OCI-LY1 (cell line): ENCODE data around the gene TRUB1.

Experiments
- H2AFZ ChIP-seq: fragments of 200-600 bp; sonication (generic), shearing (Covaris generic); 2 replicates; pipeline ENCODE4 v1.6.0; 2014; ENCODE audit warnings: antibody characterized with exemption, mild to moderate bottlenecking, low read length
- H3F3A ChIP-seq: fragments of 200-600 bp; sonication (generic), shearing (Covaris generic); 2 replicates; pipeline ENCODE4 v1.6.0; 2014; ENCODE audit warnings: mild to moderate bottlenecking, antibody characterized with exemption, low read length, moderate library complexity; ENCODE audit not compliant: insufficient read depth
- H3K27ac ChIP-seq: fragments of 200-600 bp; sonication (generic); 2 replicates; pipeline ENCODE4 v1.5.1; 2014; ENCODE audit warnings: low read length, mixed run types, mild to moderate bottlenecking, low read depth; ENCODE audit not compliant: poor library complexity, severe bottlenecking
- H3K27me3 ChIP-seq: fragments of 200-600 bp; sonication (generic); 2 replicates; pipeline ENCODE4 v1.6.0; 2014; ENCODE audit warnings: antibody characterized with exemption, mild to moderate bottlenecking, low read length, moderate library complexity; ENCODE audit not compliant: insufficient read depth
- H3K36me3 ChIP-seq: fragments of 200-600 bp; sonication (generic); 2 replicates; pipeline ENCODE4 v1.6.1; 2014; ENCODE audit warnings: mild to moderate bottlenecking, antibody characterized with exemption, low read length, moderate library complexity, mixed read lengths; ENCODE audit not compliant: insufficient read depth
- H3K4me1 ChIP-seq: fragments of 200-600 bp; sonication (generic); 2 replicates; pipeline ENCODE4 v1.5.1; 2014; ENCODE audit warnings: mild to moderate bottlenecking, low read length, moderate library complexity; ENCODE audit not compliant: insufficient read depth, severe bottlenecking
- H3K4me2 ChIP-seq: fragments of 200-600 bp; sonication (generic), shearing (Covaris generic); 2 replicates; pipeline ENCODE4 v1.6.1; 2014; ENCODE audit warnings: low read length
- H3K4me3 ChIP-seq: fragments of 200-600 bp; sonication (generic); 2 replicates; pipeline ENCODE4 v1.5.1; 2014; ENCODE audit warnings: low read length, low read depth, mild to moderate bottlenecking, mixed read lengths; ENCODE audit not compliant: poor library complexity, severe bottlenecking
- H3K79me2 ChIP-seq: fragments of 200-600 bp; shearing (Covaris generic); 2 replicates; pipeline ENCODE4 v1.6.1; 2016; ENCODE audit warnings: mixed run types, low read length, mixed read lengths; ENCODE audit not compliant: insufficient read depth
- H3K9ac ChIP-seq: fragments of 200-600 bp; sonication (generic), shearing (Covaris generic); 2 replicates; pipeline ENCODE4 v1.6.1; 2014; ENCODE audit warnings: mild to moderate bottlenecking, low read length, mixed read lengths
- H3K9me2 ChIP-seq: fragments of 200-600 bp; sonication (generic), shearing (Covaris generic); 2 replicates; pipeline ENCODE4 v1.6.1; 2014; ENCODE audit warnings: low read depth, mild to moderate bottlenecking, low read length, mixed read lengths
- H3K9me3 ChIP-seq: fragments of 200-600 bp; shearing (Covaris generic); 2 replicates; pipeline ENCODE4 v1.6.1; 2014; ENCODE audit warnings: low read length, mixed read lengths
- H4K20me1 ChIP-seq: fragments of 200-600 bp; sonication (generic), shearing (Covaris generic); 2 replicates; pipeline ENCODE4 v1.6.0; 2016; ENCODE audit warnings: mild to moderate bottlenecking, low read length; ENCODE audit not compliant: insufficient read depth
- CTCF ChIP-seq: fragments of 200-600 bp; sonication (generic), shearing (Covaris generic); IDR thresholded peaks from 2 replicates; pipeline ENCODE4 v1.5.1; 2017; ENCODE audit warnings: mild to moderate bottlenecking, antibody characterized with exemption, low read length, moderate library complexity, mixed read lengths
- EZH2 ChIP-seq: fragments of 200-600 bp; sonication (generic), shearing (Covaris generic); IDR thresholded peaks from 2 replicates; pipeline ENCODE4 v1.8.0; 2017; ENCODE audit warnings: borderline replicate concordance, mixed run types, mild to moderate bottlenecking, antibody characterized with exemption, low read length, moderate library complexity, mixed read lengths

The TRUB1 gene

GRCh38 chr10:114970515-114970914 is 32.5 kb downstream of the TRUB1 start:
- TF ChIP-seq EZH2: no peak
- TF ChIP-seq CTCF: no peak
- Histone ChIP-seq H3K79me2 (peaks cover 14% of the 10 kb centered on the region; the same call in 1 of the 2 replicates), H3K9me3 (no peaks in the 10 kb centered on the region), H3K9ac (no peak overlapping the region), H3F3A (no peaks in the 10 kb centered on the region), H3K4me2 (no peak overlapping the region), H2AFZ (no peak overlapping the region), H3K9me2 (no peaks in the 10 kb centered on the region), H3K27me3 (no peaks in the 10 kb centered on the region), H3K4me1 (no peaks in the 10 kb centered on the region), H3K36me3 (peaks cover 32% of the 10 kb centered on the region), H4K20me1 (no peaks in the 10 kb centered on the region), H3K4me3 (no peak overlapping the region), H3K27ac (no peak overlapping the region)

- TF ChIP-seq EZH2 (no peak), CTCF (no peak)
- Histone ChIP-seq H3K27ac (no peak overlapping the region), H3F3A (no peaks in the 10 kb centered on the region; the same call in 1 of the 2 replicates), H3K9ac (no peak overlapping the region), H3K9me2 (no peaks in the 10 kb centered on the region), H3K36me3 (peaks cover 45% of the 10 kb centered on the region), H2AFZ (no peak overlapping the region), H3K4me3 (no peak overlapping the region), H3K79me2 (peaks cover 5% of the 10 kb centered on the region; the same call in 1 of the 2 replicates), H3K27me3 (no peaks in the 10 kb centered on the region), H3K9me3 (no peaks in the 10 kb centered on the region), H3K4me1 (no peaks in the 10 kb centered on the region), H3K4me2 (no peak overlapping the region), H4K20me1 (no peaks in the 10 kb centered on the region)
These were observed 35.3 kb downstream of the TRUB1 start for GRCh38 chr10:114973306-114973705.

GRCh38 chr10:114973997-114974396 is 36.0 kb downstream of the TRUB1 start:
- TF ChIP-seq EZH2: no peak
- no peak for TF ChIP-seq CTCF

More at GRCh38 chr10:114973997-114974396, 36.0 kb downstream of the TRUB1 start:
- H3K27ac ChIP-seq: no peak overlapping the region
- peaks cover 51% of the 10 kb centered on the region for H3K36me3 ChIP-seq
- no peak overlapping the region for H3K9ac ChIP-seq
- H4K20me1 ChIP-seq: no peaks in the 10 kb centered on the region
- H3K4me1 ChIP-seq: no peaks in the 10 kb centered on the region
- no peaks in the 10 kb centered on the region for H3K27me3 ChIP-seq
- H3K4me3 ChIP-seq: no peak overlapping the region
- no peaks in the 10 kb centered on the region for H3K9me2 ChIP-seq
- H2AFZ ChIP-seq: no peak overlapping the region
- no peak overlapping the region for H3K4me2 ChIP-seq
- no peaks in the 10 kb centered on the region; the same call in 1 of the 2 replicates for H3F3A ChIP-seq
- no peaks in the 10 kb centered on the region for H3K9me3 ChIP-seq
- H3K79me2 ChIP-seq: peaks cover 5% of the 10 kb centered on the region; the same call in 1 of the 2 replicates
